Measurements from ENCODE around the gene RPN2. TPM values are rescaled to one million over a fixed set of nuclear protein-coding genes. Genes with fewer than 3 reads are reported as not detected.

RPN2 gene
- total RNA-seq, 1 donor from 2014 or later: 185 TPM

- Mint-ChIP-seq H3K27ac (ENCODE audit: unreplicated experiment) (no peak overlapping the region), H3K9me3 (ENCODE audit: low read depth) (no peaks in the 10 kb centered on the region), H3K4me3 (ENCODE audit: unreplicated experiment) (no peak overlapping the region), H3K27me3 (ENCODE audit: low read depth) (no peaks in the 10 kb centered on the region), H3K4me1 (ENCODE audit: low read depth) (no peaks in the 10 kb centered on the region), H3K36me3 (ENCODE audit: low read depth) (peaks cover 40% of the 10 kb centered on the region)
- DNase-seq (ENCODE audit: low spot score): no peak
- no peak for TF ChIP-seq CTCF (IDR thresholded peaks at IDR 0.05)
Observed at GRCh38 chr20:37230200-37230599, 51.1 kb downstream of the RPN2 start.

- DNase-seq (ENCODE audit: low spot score): no peak
- Mint-ChIP-seq H3K9me3 (ENCODE audit: low read depth) (no peaks in the 10 kb centered on the region), H3K4me3 (ENCODE audit: unreplicated experiment) (no peak overlapping the region), H3K27ac (ENCODE audit: unreplicated experiment) (no peak overlapping the region), H3K36me3 (ENCODE audit: low read depth) (peaks cover 43% of the 10 kb centered on the region), H3K27me3 (ENCODE audit: low read depth) (no peaks in the 10 kb centered on the region), H3K4me1 (ENCODE audit: low read depth) (no peaks in the 10 kb centered on the region)
- no peak for TF ChIP-seq CTCF (IDR thresholded peaks at IDR 0.05)
Observed at GRCh38 chr20:37231947-37232630, 53.0 kb downstream of the RPN2 start.

GRCh38 chr20:37233548-37234253 lies 54.6 kb downstream of the RPN2 start:
- Mint-ChIP-seq H3K4me1 (ENCODE audit: low read depth) (peaks cover 4% of the 10 kb centered on the region), H3K27me3 (ENCODE audit: low read depth) (no peaks in the 10 kb centered on the region), H3K36me3 (ENCODE audit: low read depth) (peaks cover 40% of the 10 kb centered on the region), H3K27ac (ENCODE audit: unreplicated experiment) (no peak overlapping the region), H3K9me3 (ENCODE audit: low read depth) (no peaks in the 10 kb centered on the region), H3K4me3 (ENCODE audit: unreplicated experiment) (no peak overlapping the region)
- no peak for DNase-seq (ENCODE audit: low spot score)
- TF ChIP-seq CTCF (IDR thresholded peaks at IDR 0.05): no peak

- no peak for TF ChIP-seq CTCF (IDR thresholded peaks at IDR 0.05)
- no peak for DNase-seq (ENCODE audit: low spot score)
- Mint-ChIP-seq H3K4me3 (ENCODE audit: unreplicated experiment) (no peak overlapping the region), H3K27ac (ENCODE audit: unreplicated experiment) (no peak overlapping the region), H3K9me3 (ENCODE audit: low read depth) (no peaks in the 10 kb centered on the region), H3K36me3 (ENCODE audit: low read depth) (peaks cover 38% of the 10 kb centered on the region), H3K27me3 (ENCODE audit: low read depth) (no peaks in the 10 kb centered on the region), H3K4me1 (ENCODE audit: low read depth) (peaks cover 9% of the 10 kb centered on the region)
Observed at GRCh38 chr20:37234254-37234581, 55.1 kb downstream of the RPN2 start.

GRCh38 chr20:37235065-37235464 lies 55.9 kb downstream of the RPN2 start:
- H3K27me3 Mint-ChIP-seq (ENCODE audit: low read depth): no peaks in the 10 kb centered on the region
- no peak overlapping the region for H3K27ac Mint-ChIP-seq (ENCODE audit: unreplicated experiment)
- no peak overlapping the region for H3K4me3 Mint-ChIP-seq (ENCODE audit: unreplicated experiment)
- peaks cover 10% of the 10 kb centered on the region for H3K4me1 Mint-ChIP-seq (ENCODE audit: low read depth)
- no peak for DNase-seq (ENCODE audit: low spot score)
- TF ChIP-seq CTCF (IDR thresholded peaks at IDR 0.05): no peak
- no peaks in the 10 kb centered on the region for H3K9me3 Mint-ChIP-seq (ENCODE audit: low read depth)
- H3K36me3 Mint-ChIP-seq (ENCODE audit: low read depth): peaks cover 35% of the 10 kb centered on the region
